Lower lobe of right lung (tissue), 2 donors: ENCODE measurements around the gene PCLAF. TPM values are rescaled to one million over a fixed set of nuclear protein-coding genes. Genes with fewer than 3 reads are reported as not detected.

Experiments
- ATAC-seq, 2 donors: fragments of 200-7000 bp; cut with Tn5 transposase; one replicate each; pipeline ENCODE4 v1.9.1; 2020 to 2022; ENCODE audit warnings: mild to moderate bottlenecking in 2 of 2, moderate library complexity in 2 of 2
- DNase-seq: peaks from one replicate; pipeline ENCODE4 v3.0.0-alpha.2; 2020
- H3K27ac ChIP-seq: fragments of 200-600 bp; one replicate; pipeline ENCODE4 v1.8.0; 2022
- H3K27me3 ChIP-seq: fragments of 200-600 bp; one replicate; pipeline ENCODE4 v1.8.0; 2022; ENCODE audit warnings: low read depth
- H3K36me3 ChIP-seq: fragments of 200-600 bp; one replicate; pipeline ENCODE4 v1.8.0; 2022; ENCODE audit warnings: mild to moderate bottlenecking
- H3K4me1 ChIP-seq: fragments of 200-600 bp; one replicate; pipeline ENCODE4 v1.8.0; 2022
- H3K4me3 ChIP-seq: fragments of 200-600 bp; one replicate; pipeline ENCODE4 v1.8.0; 2022; ENCODE audit warnings: mild to moderate bottlenecking
- H3K9me3 ChIP-seq: fragments of 200-600 bp; one replicate; pipeline ENCODE4 v1.8.0; 2022
- intact Hi-C: fragments of 100-400 bp; cut with DNase I; formaldehyde crosslinking; loops from one replicate; pipeline ENCODE4 v1.11.0; 2022
- long read RNA-seq: library from polyadenylated mRNA; unstranded; transcript quantifications from one replicate; pipeline ENCODE4 v2.0.0, GENCODE V29; 2021
- total RNA-seq: library from RNA; stranded (reverse); fragmentation: NEBNext Ultra II Directional; extraction: Animal tissue kit (Norgen Biotek cat#: 25700); gene quantifications from one replicate; pipeline ENCODE4 v1.2.1, GENCODE V29; 2021
- TF ChIP-seq, protein P1 (sequence below): fragments of 200-600 bp; IDR thresholded peaks from one replicate; pipeline ENCODE4 v1.8.0; 2022; ENCODE audit warnings: antibody characterized with exemption, mild to moderate bottlenecking
- donor health status: DM: no; HTN: yes; CAD: no; lungs with severe emphysema.

The PCLAF gene, protein sequence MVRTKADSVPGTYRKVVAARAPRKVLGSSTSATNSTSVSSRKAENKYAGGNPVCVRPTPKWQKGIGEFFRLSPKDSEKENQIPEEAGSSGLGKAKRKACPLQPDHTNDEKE
- 4.5 TPM for total RNA-seq
- long read RNA-seq, partial matches to known transcripts, result 0 of 3 reads
- long read RNA-seq, other reads (novel, unspliced or antisense), result 1 of 3 reads

DNA sequence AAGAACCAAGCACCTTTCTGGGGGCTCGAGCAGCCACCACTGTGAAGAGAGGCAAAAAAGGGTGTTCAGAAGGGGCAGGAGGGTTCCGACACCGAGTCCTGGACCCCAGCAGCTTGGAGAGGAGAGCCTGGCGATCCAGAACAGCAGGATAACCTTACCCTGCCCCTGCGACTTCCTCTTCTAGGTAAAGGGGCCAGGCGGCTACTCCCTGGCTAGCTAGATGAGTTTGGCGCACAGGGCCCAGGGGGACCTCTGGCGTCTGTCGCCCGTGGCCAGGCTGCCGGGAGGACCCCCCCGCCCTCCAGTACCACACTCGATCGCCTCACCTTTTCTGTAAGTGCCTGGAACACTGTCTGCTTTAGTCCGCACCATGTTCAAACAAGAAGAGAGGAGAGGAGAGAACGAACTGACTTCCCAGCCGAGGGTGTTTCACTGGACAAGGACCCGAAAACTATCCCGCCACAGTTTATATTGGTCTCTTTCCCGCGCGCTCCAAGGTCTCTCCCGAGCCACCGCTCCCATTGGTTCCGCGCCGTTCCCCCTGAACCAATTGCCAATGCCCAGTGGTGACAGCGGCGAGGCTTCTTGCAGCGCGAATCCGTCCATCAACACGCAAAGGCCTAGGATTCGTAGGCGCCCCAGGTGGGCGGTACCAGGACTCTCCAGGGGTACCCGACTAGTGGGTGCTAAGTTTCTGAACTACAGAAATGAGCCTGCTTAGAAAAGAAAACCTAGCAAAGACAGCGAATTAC is at the start of gene PCLAF:
TSS of gene PCLAF (minus strand) at position 442 of the 752 bp plus-strand sequence. CDS start at position 372, 70 bp downstream.
- ATAC-seq (peak; percentile 99 to 100), DNase-seq (peak; percentile 95)
- no peaks in the 10 kb centered on the region for H3K9me3 ChIP-seq
- no peaks in the 10 kb centered on the region for H3K27me3 ChIP-seq
- H3K27ac ChIP-seq, result no peak within 1 kb of the TSS
- no peaks in the 10 kb centered on the region for H3K36me3 ChIP-seq
- H3K4me1 ChIP-seq, result peaks cover 6% of the 10 kb centered on the region
- H3K4me3 ChIP-seq, result peak within 1 kb of the TSS; percentile 66
- intact Hi-C loops, result no loop called here
- TF ChIP-seq, protein P1, sequence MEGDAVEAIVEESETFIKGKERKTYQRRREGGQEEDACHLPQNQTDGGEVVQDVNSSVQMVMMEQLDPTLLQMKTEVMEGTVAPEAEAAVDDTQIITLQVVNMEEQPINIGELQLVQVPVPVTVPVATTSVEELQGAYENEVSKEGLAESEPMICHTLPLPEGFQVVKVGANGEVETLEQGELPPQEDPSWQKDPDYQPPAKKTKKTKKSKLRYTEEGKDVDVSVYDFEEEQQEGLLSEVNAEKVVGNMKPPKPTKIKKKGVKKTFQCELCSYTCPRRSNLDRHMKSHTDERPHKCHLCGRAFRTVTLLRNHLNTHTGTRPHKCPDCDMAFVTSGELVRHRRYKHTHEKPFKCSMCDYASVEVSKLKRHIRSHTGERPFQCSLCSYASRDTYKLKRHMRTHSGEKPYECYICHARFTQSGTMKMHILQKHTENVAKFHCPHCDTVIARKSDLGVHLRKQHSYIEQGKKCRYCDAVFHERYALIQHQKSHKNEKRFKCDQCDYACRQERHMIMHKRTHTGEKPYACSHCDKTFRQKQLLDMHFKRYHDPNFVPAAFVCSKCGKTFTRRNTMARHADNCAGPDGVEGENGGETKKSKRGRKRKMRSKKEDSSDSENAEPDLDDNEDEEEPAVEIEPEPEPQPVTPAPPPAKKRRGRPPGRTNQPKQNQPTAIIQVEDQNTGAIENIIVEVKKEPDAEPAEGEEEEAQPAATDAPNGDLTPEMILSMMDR, result no peak

DNA sequence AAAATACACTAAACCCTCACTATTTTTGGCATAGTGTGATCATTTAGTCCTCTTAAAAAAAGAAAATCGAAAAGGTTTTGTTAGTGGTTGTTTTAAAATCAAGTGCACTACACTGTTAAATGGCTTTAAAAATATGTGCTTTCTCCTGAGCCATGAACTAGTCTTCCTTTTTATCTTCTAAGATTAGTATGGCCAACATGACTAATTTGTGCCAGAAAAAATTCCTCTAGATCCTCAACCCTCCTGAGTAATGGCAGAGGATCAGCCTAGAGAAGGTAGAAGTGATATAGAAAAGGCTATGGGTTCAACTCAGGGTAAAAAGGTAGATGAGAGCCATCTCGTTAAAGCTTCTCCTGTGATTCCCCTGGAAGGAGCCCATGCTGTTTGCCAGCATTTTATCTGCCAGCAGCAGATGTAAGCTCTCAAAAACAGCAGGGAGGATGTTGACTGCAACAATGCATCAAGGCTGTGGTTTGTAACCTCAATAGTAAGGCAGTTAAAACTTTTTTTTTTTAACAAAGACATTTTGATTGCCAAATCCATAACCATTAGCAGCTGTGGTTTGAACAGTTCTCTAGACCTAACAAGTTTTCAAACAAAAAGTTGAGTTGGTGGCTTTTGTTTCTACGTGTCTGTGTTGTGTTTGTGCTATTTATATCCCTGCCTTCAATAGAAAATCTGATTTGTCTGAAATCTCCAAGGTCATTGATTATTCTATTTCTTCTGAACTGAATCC is 48.9 kb upstream of the PCLAF start:
- H3K4me1 ChIP-seq, result peaks cover 12% of the 10 kb centered on the region
- no peak overlapping the region for H3K4me3 ChIP-seq
- H3K27me3 ChIP-seq, result no peaks in the 10 kb centered on the region
- no peaks in the 10 kb centered on the region for H3K9me3 ChIP-seq
- peaks cover 63% of the 10 kb centered on the region for H3K36me3 ChIP-seq
- intact Hi-C loops, result no loop called here
- peak overlapping the region; percentile 26 for H3K27ac ChIP-seq
- no peak for DNase-seq
- peak; percentile 53 to 59 for ATAC-seq
- TF ChIP-seq, protein P1, result no peak

DNA sequence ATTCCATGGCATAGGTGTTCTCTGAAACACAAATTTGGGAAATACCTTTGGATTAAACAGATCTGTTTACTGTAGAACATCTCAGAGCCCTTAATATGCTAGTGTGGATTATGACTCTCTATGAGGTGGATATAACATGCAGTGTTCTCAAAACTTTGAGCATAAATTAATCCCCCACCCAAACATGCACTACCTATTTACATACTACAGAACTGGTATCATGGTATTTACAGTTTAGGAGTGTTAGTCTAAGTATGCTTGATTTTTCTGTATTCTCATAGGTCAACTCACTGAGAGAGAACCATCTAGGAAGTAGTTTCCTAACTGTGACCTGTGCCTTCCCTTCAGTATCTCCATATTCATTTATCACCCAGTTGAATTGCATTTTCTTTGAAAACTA is 48.2 kb upstream of the PCLAF start:
- DNase-seq, result no peak
- Histone ChIP-seq H3K27ac (no peak overlapping the region), H3K27me3 (no peaks in the 10 kb centered on the region), H3K36me3 (peaks cover 70% of the 10 kb centered on the region), H3K4me3 (no peak overlapping the region), H3K9me3 (no peaks in the 10 kb centered on the region), H3K4me1 (peaks cover 12% of the 10 kb centered on the region)
- intact Hi-C loops, result no loop called here
- TF ChIP-seq, protein P1, result no peak
- no peak for ATAC-seq

DNA sequence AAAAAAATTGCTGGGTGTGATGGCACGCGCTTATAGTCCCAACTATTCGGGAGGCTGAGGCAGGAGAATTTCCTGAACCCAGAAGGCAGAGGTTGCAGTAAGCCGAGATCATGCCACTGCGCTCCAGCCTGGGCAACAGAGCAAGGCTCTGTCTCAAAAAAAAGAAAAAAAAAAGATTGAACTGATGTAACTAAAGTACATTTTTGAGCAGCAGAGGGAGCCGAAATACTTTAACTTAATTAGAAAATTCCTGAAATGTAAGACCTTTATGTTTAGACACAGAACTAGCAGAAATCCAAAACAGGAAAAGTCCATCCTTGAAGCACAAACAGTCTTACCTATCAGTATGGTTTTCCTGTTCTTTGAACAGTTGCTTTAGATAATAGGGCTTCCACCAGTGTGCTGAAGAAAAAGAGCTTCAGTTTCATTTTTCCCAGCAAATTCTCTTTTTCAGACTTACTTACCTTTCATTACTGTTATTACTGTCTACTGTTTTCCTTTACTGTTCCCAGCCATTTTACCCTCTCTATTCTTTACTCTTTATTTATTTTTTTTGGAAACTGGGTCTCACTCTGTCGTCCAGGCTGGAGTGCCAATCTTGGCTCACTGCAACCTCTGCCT is 45.7 kb upstream of the PCLAF start:
- Histone ChIP-seq H3K4me1 (peaks cover 12% of the 10 kb centered on the region), H3K27ac (no peak overlapping the region), H3K4me3 (no peak overlapping the region), H3K9me3 (no peaks in the 10 kb centered on the region), H3K27me3 (no peaks in the 10 kb centered on the region), H3K36me3 (peaks cover 80% of the 10 kb centered on the region)
- no peak for DNase-seq
- no peak for ATAC-seq
- TF ChIP-seq, protein P1, result peak; percentile 18
- intact Hi-C loops, result no loop called here

DNA sequence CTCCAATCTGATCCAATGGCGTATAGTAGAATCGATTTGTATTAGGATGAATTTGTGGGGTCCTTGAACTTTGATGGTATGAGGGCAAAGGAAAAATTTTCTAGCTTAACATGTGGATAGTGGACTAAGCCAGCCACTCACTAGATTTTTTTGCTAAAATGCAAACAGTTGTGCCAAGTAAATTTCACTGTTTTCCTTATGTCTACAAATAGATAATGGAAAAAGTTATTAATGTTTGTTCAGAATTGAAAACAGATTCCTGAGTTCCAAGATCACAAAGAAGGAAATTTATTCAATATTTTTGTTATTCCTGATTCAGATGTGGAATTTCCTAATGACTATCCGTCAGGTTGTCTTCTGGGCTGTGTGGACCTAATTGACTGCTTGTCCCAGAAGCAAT is 44.0 kb upstream of the PCLAF start:
- Histone ChIP-seq H3K4me3 (no peak overlapping the region), H3K4me1 (peaks cover 12% of the 10 kb centered on the region), H3K27ac (no peak overlapping the region), H3K27me3 (no peaks in the 10 kb centered on the region), H3K9me3 (no peaks in the 10 kb centered on the region), H3K36me3 (peaks cover 88% of the 10 kb centered on the region)
- intact Hi-C loops, result no loop called here
- DNase-seq (no peak), ATAC-seq (no peak)
- TF ChIP-seq, protein P1, result no peak
